T-helper 9 cell (primary cell): ENCODE results near the gene DCP1A.
"Not testable (repeated sequence)": the region's sequence is repeated elsewhere in the genome, so short reads cannot be mapped to it uniquely, and the experiment has no call there.

Experiments used
- DNase-seq: peaks from one replicate; pipeline ENCODE4 v3.0.0-alpha.2; 2020
- total RNA-seq, 2 donors: gene quantifications; one replicate each; lab custom pipeline; 2026; lab: John Stamatoyannopoulos, UW

Gene DCP1A
- total RNA-seq, result 72.6 to 79.8 reads per million in 2 donors

DNA sequence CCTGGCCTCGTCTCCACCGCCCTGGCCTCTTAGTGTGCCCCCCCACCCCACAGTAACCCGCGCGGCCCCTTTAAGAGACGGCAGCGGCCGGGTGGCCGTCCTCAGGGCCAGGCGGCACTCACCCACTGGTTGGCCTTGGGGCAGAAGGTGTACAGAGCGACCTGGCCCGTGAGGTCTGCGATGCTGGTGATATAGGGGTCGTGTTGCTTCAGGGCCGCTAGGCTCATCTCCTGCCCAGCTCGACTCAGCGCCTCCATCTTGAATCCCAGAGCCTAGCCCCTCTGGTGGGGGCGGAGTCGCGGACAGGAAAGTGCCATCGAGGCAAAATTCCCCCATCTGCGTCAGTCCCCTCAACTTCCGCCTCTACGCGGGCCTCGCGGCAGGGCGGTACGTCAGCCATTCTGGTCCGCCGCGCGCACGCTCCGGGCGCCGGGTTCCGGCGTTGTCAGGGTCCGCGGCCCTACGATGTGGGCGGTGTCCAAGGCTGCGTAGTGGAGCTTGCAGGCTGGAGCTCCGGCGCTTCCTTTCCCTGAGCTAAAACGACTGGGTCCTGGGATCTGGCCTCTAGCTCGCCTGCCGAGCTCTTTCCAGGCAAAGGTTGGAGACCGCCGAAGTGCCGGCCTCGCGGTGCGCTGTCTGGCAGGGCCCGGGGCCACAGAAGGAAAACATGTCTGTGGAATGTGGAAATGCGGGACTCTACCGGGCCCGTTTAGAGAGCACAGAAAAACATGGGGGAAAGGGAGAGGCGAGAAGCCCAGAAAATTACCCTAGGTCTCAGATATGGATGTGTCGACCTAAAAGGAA is at the start of gene DCP1A:
TSS of gene DCP1A (minus strand) at position 283 of the 804 bp plus-strand sequence. CDS start at position 257, 26 bp downstream.
- DNase-seq, result peak; percentile 87

DNA sequence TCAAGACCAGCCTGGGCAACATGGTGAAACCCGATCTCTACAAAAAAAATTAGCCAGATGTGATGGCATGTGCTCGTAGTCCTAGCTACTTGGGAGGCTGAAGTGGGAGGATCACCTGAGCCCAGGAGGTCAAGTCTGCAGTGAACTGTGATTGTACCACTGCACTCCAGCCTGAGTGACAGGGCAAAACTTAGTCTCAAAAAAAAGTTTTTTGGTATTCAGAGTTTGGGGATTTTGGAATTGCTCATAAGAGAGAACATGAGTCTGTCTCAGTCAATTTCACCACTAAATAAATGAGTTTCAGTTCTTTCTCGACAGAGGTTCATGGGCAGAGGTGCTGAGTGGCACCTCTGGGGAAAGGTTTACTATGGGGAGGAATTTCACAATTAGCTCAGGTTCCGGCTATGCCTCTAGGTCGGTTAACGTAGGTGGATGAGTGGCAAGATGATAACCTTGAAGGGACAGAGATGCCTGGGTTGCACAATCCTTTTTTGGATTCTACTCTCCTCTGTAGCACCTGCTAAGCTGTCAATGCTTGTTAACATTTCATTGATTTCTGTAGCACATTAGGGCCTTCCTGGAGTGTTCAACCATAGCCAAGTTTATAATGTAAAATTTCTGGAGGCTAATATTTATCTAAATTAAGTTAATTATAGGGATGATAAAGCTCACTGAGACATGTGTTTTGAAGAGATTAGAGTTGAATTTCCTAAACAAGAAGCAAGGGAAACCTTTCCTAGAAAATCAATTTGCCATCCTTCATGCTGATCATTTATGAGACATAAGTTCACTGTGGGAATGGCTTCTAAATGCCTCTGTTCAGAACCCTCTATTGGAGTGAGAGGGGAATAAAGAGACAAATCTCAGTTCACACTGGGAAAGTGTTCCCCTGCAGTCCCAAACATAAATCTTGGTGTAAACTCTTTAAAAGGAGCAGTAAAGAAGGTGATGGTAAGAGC is 37.4 kb upstream of the DCP1A start:
- no peak for DNase-seq

DNA sequence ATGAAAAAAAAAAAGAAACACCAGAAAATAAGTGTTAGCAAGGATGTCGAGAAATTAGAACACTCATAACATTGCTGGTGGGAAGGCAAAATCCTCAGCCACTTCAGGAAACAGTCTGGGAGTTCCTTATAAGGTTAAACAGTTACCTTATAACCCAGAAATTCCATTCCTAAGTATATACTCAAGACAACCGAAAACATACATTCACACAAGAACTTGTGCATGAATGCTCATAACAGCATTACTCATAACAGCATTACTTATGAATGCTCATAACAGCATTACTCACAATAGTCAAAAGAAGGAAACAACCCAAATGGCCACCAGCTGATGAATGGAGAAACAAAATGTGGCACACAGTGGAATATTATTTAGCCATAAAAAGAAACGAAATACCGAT is 34.8 kb upstream of the DCP1A start:
- no peak for DNase-seq

DNA sequence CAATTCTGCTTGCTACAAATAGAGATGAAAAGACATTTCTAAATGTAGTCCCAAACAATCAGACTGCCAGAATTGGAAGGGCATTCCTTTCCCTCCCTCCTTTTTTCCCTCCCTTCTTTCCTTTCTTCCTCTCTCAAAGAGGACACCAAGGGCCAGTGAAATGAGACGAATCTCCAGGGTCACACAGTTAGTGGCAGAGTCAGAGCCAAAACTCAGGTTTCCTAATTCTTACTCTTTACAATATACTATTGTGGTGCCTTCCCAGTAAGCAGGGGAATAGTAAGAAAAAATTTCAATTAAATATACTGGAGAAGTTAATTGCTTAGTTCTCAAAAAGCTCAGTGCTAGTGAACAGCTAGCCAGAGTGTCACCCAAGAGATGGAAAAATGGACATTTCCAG is 33.0 kb upstream of the DCP1A start:
- no peak for DNase-seq

DNA sequence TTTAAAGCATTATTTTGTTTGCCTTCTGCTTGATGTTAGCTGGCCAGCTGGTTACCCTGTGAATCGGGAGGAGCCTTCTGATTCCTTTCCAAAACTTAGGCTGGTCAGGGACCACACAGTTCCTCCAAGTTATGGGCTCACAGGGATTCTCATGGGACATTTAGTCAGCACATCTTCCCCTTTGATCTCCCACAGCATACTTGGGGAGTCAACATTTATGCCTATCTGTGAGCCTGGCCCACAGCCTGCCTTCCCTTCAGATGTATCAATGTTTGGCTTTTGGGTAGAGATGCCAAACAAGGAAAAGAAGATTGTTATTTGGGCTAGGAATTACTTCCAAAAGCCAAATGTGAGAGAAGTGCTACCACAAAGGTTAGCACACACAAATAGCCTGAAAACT is 32.6 kb upstream of the DCP1A start:
- DNase-seq, result no peak

DNA sequence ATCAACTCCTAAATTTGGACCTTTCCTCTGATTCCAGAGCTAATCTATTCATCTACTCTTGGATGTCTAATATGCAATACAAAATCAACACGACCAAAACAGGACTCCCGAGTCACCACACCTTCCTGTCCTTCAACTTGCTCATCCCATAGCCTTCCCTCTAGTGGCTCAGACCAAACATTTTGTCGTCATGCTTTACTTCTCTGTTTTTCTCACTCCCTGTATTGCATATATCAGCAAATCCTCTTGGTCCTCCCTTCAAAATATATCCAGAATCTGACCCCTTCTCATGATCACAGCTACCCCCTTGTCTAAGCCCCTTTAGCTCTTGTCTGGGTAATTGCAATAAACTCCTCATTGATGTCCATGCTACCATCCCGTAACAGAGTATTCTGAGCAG is 30.5 kb upstream of the DCP1A start:
- no peak for DNase-seq

DNA sequence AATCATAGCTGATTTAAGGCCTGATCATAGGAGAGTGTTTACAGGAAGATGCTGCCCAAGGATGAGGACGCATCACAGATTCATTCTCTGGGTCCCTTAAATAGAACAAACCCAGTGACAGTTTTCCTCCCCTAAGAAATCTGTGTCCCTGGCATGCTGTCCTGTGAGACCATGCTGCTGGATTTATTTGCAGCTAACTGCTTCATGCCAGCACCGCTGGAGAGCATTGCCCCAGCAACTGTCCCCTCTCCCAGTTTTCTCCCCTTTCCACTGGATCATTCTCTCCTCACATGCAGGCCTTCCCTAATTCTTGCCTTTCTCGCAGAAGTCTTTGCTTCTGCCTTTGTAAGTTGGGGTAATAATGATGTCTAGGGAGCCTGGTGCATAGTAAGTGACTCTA is 29.3 kb upstream of the DCP1A start:
- no peak for DNase-seq

DNA sequence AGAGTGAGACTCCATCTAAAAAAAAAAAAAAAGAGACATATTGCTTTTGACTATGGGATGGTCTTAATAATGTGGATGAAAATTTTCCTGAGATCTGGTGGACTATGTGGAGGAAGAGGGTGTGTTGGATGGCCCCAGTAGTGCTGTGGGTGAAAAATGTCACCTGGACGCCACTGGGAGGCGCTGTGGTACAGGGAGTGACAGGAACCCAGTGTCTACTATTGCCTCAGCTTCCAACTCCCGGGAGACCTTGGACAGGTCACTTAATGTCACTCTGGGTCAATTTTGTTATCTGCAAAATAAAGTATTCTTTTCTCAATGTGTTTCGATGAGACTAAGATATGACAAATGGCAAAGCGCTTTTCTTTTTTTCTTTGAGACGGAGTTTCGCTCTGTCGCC is 27.7 kb upstream of the DCP1A start:
- peak; percentile 20 for DNase-seq

DNA sequence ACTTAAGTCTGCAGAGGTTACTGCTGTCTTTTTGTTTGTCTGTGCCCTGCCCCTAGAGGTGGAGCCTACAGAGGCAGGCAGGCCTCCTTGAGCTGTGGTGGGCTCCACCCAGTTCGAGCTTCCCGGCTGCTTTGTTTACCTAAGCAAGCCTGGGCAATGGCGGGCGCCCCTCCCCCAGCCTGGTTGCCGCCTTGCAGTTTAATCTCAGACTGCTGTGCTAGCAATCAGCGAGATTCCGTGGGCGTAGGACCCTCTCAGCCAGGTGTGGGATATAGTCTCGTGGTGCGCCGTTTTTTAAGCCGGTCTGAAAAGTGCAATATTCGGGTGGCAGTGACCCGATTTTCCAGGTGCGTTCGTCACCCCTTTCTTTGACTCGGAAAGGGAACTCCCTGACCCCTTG is 23.4 kb upstream of the DCP1A start:
- not testable (repeated sequence) for DNase-seq

DNA sequence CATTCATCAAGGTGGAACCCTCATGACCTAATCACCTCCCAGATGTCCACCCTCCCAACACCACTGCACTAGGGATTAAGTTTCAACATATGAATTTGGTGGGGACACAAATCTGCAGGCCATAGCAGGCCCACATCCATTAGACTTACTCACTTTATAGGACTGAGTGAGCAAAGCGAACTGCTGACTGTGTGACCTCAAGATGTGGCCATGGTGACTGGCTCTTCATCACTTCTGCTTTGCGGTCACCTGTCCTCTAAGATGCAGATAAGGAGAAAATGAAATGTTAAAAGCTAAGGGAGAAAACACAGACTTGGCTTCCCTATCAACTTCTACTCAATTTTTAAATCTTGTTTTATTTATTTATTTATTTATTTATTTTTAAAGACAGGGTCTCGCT is 14.5 kb upstream of the DCP1A start:
- DNase-seq, result no peak

DNA sequence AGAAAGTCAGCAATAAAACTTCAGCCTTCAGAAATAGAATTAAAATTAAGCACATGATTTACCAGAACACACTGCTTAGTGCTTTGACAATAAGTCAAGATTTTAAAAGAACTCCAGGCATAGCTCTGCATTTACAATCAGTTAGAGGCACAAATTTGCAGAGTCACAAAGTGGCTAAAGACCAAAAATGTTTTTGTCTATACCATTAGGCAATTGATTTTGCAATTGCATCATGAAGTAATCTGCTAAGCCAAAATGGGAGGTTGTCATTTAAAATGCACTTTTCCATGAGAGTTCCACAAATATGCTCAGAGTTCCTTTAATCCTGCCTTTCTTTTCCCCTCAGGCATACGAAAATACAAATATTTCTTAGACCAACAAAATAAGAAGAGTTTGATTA is 10.1 kb upstream of the DCP1A start:
- DNase-seq, result no peak

DNA sequence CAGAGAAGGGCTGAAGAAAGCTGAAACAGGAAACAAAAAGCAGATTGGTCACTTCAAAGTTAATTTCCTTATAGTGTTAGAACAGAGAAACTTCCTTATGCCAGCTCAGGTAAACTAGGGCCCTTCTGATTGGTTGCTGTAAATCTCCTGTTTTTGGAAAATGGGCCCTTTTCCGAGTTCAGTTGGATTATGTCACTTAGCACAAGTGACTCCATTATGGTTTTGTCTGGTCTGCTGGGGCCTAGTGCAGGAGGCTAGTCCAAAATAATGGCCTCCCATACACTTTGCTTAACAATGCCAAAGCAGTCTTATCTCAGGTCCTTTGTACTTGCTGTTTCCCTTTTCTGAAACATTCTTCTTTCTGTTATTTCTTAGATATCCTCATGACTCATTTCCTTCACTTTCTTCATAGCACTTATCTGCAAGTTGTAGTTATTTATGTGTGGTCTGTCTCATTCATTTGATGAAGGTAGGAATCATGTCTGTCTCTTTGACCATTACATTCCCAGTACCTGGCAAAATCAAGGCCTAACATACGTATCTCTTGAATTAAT is 7.7 kb upstream of the DCP1A start:
- no peak for DNase-seq

DNA sequence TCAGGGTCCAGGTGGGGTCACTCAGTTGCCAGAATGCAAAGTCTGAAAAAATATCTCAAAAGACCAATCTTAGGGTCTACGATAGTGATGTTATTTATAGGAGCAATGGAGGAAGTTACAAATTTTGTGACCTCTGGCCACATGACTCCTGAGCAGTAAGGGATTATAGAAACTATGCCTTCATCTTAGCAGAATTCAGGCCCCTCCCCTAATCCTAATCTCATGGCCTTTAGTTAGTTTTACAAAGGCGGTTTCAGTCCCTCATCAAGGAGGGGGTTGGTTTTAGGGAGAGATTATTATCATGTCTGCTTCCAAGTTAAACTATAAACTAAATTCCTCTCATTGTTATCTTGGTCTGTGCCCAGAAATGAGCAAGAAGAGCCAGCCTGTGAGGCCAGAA is 5.9 kb upstream of the DCP1A start:
- no peak for DNase-seq

DNA sequence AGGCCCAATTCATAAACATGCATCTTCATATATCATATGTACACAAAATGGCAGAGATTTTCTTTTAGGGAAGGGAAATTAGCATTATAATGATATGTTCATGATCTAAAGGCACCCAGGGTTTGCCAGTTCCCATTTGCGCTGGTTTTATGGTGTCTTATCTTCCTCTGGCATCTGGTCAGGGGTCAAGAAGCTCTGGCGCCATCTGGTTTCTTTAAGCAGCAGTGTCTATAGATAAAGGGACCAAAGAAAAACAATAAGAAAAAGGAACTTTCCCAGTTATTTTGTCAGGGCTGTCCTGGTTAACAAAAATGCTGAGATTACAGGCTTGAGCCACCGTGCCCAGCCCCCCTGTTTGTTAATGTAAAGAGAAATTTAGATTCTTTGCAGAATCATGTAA is 3.3 kb upstream of the DCP1A start:
- no peak for DNase-seq

DNA sequence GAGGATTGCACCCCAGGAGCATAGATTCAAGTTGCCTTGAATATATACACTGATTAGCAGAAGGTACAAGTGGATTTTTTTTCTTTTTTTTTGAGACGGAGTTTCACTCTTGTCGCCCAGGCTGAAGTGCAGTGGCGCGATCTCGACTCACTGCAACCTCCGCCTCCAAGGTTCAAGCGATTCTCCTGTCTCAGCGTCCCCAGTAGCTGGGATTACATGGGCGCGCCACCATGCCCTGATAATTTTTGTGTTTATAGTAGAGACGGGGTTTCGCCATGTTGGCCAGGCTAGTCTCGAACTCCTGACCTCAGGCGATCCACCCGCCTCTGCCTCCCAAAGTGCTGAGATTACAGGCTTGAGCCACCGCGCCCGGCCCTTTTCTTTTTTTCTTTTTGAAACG is 775 bp upstream of the DCP1A start:
- not testable (repeated sequence) for DNase-seq

DNA sequence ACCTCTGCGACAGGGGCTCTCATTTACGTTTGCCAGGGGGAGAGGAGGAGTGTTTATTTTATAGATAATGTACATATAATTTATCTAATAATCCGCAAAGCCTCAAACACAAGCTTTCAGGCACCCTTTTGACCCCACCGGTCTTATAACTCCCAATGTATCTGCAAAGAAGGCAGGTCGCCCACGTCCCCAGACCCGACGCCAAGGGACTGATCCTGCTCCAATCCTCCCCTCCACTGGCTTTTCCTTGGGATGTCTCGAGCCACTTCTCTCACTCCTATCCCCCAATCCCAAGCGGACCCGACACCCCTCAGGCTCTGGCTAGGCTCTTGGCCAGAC is 452 bp downstream of the DCP1A start:
- DNase-seq, result no peak

DNA sequence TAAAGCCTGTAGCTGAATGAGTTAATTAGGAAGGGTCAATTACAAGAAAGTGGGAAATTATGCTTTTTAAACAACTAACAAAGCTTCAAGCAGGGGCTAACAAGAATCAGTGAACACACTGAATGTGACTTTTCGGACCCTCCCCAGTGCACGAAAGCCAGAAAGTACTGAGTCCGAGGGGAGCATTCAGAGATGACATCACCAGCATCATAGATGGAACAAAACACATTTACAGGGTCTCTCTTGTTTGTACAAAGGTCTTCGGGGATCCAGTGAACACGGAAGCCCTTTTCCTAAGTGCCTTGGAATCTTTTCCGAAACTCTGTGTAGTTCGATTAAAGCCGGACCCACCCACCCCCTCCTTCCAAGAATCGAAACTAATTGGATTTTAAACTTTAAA is 829 bp downstream of the DCP1A start:
- no peak for DNase-seq

DNA sequence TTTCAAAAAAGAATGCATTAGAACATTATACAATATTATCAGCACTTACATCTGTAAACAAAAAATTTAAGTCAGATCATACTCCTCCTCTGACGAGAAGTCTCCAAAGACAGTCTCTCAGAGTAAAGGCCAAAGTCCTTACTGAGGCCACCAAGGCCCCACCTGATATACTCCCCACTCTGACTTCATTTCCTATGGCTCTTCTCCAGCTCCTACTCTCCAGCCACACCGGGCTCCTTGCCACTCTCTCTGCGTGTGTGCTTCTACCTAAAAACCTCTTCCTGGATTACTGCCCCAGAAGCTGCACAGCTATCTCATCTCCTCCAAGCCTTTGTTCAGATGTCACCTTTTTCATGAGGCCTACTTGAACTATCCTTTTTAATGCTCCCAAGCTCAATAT is 5.0 kb downstream of the DCP1A start:
- no peak for DNase-seq

DNA sequence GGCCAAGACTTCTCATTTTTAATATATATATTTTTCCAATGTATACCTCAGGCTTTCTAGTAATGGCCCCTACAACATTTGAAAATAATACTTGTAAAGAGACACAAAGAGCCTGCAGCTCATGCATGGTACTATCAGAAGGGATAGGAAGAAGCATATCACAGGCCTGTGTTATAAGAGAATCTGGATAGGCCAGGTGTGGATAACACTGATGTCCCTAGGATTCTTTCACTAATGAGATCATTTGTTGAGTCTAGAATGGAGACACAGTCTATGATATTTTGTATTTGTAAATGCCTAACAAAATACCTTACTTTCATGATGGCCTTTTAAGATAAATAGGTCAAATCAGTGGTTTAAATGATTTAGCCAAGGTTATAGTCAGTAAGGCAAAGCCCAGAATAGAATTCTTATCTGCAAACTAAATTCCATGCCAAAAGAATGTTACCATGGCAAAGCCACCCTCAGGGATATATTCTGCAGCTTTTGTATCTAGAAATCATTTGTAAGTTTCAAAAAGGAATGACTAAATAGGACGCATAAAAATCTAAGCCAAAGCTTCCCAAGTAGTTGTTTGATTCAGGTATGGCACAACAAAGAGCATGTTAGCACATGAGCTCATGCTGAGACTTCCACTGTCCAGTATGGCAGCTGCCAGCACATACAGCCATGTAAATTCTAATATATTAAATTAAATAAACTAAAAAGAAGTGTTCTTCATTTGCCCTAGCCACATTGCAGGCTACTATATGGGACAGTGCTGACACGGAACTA is 10.0 kb downstream of the DCP1A start:
- DNase-seq, result no peak

DNA sequence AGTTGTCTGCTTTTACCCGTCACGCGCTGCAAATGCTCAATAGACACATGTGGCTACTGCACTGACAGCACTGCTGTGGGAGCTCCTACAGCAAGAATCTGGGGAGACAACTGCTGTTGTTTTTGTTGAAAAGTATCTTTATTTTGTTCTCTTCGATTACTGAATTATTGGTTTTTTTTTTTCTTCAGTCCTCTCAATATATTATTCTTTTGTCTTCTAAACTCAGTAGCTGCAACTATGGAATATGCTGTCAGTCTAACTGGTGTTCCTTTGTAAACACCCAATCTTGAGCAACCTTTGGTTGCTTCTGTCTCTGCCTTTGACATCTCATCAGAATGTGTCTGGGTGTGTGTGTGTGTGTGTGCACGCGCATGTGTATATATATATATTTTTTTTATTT is 12.6 kb downstream of the DCP1A start:
- DNase-seq, result no peak

DNA sequence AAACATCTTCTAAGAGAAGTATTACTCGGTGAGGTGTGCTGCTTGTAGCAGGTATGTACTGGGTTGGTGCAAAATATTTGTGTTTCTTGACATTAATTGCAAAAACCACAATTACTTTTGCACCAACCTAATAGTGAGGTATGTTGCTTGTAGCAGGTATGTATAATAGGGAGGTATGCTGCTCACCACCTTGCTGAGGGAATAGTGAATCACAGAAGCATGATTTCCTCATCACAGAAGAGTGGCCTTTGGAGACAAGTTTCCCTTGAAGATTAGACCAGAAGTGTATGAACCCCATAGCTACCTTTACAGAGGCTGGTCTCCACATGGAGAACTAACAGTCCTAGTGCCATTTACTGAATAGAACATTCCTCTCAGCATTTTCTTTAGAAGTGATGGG is 15.5 kb downstream of the DCP1A start:
- no peak for DNase-seq

DNA sequence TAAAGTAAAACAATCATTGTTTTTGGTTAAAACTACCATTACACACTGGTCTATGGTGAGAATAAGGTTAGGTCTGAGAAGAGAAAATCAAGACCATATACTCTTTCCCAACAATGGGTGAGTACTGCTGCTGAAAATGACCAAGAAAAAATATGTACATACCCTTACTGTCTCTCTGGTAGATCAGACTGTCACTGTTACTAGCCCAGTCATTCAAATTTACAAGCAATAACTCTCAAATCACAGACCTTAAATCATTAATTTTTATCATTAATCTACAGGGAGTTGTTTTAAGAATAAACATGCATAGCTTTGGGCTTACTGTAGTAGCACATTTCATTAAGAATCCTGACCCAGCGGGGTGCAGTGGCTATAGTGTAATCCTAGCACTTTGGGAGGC is 17.4 kb downstream of the DCP1A start:
- DNase-seq, result no peak

DNA sequence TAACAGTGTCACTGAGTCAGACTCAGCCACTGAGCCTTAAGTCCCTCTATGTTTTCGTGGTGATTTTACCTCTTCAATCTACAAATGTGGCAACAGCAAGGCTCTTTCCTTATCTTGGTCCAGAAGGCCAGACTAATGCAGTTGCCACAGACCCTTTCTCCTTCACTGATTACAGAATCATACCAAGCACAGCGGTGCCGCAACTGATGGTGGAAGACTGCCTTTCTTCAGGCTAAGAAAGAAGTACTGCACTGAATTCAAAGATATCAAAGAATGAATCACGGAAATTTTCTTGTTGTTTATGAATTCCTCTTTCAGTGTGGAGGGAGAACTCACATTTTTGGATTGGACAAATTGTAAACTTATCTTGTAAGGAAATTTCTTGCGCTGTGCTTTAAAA is 18.6 kb downstream of the DCP1A start:
- no peak for DNase-seq
